Keratinocyte (primary cell): ENCODE data around the gene SKA2. TPM values are rescaled to one million over a fixed set of nuclear protein-coding genes. Genes with fewer than 3 reads are reported as not detected.

Source experiments
- DNase-seq: peaks from one replicate; pipeline ENCODE4 v3.0.0-alpha.2; 2011; ENCODE audit warnings: low read depth, missing footprints, low spot score
- FAIRE-seq: peaks from 2 replicates; lab custom pipeline; 2011; peaks lifted over from hg19 to GRCh38; lab: Jason Lieb, UNC
- H2AFZ ChIP-seq: 2 replicates; pipeline ENCODE4 v1.6.0; 2012; ENCODE audit warnings: low read length, control low read depth, inconsistent platforms; ENCODE audit not compliant: control insufficient read depth
- H3K27ac ChIP-seq: 2 replicates; pipeline ENCODE4 v1.5.1; 2011; ENCODE audit warnings: low read length; ENCODE audit not compliant: control insufficient read depth, insufficient read depth
- H3K27me3 ChIP-seq: 3 replicates; pipeline ENCODE4 v1.6.0; 2011; ENCODE audit warnings: low read length; ENCODE audit not compliant: control insufficient read depth, insufficient read depth; ENCODE audit errors: extremely low read depth
- H3K36me3 ChIP-seq, 2 experiments: 2 replicates in 1 of 2; 3 replicates in 1 of 2; pipeline ENCODE4 v1.5.1; 2011; ENCODE audit warnings: low read length in 2 of 2, mild to moderate bottlenecking in 1 of 2; ENCODE audit not compliant: control insufficient read depth in 2 of 2, insufficient read depth in 2 of 2; ENCODE audit errors: extremely low read depth in 1 of 2
- H3K4me1 ChIP-seq: 3 replicates; pipeline ENCODE4 v1.5.1; 2011; ENCODE audit warnings: low read length; ENCODE audit not compliant: control insufficient read depth, insufficient read depth; ENCODE audit errors: extremely low read depth
- H3K4me2 ChIP-seq: 3 replicates; pipeline ENCODE4 v1.6.0; 2011; ENCODE audit warnings: low read depth, low read length; ENCODE audit not compliant: control insufficient read depth, insufficient read depth; ENCODE audit errors: extremely low read depth
- H3K4me3 ChIP-seq, 3 experiments: fragments of 200-600 bp in 1 of 3; sonication (generic) in 1 of 3; 2 replicates in 2 of 3; 3 replicates in 1 of 3; pipeline ENCODE4 v1.5.1; 2011 to 2016; ENCODE audit warnings: low read length in 3 of 3, mild to moderate bottlenecking in 3 of 3, control low read depth in 2 of 3, inconsistent platforms in 1 of 3, low read depth in 1 of 3, mixed read lengths in 1 of 3, mixed run types in 1 of 3, moderate library complexity in 1 of 3; ENCODE audit not compliant: control insufficient read depth in 2 of 3, insufficient read depth in 2 of 3; ENCODE audit errors: extremely low read depth in 1 of 3
- H3K79me2 ChIP-seq: 2 replicates; pipeline ENCODE4 v1.6.0; 2012; ENCODE audit warnings: low read length; ENCODE audit not compliant: control insufficient read depth, insufficient read depth
- H3K9ac ChIP-seq: 3 replicates; pipeline ENCODE4 v1.6.0; 2011; ENCODE audit warnings: low read length; ENCODE audit not compliant: control insufficient read depth, insufficient read depth; ENCODE audit errors: extremely low read depth
- H3K9me1 ChIP-seq: 3 replicates; pipeline ENCODE4 v1.6.0; 2011; ENCODE audit warnings: low read length; ENCODE audit not compliant: control insufficient read depth, insufficient read depth; ENCODE audit errors: extremely low read depth
- H3K9me3 ChIP-seq: 2 replicates; pipeline ENCODE4 v1.5.1; 2012; ENCODE audit warnings: low read depth, low read length; ENCODE audit not compliant: control insufficient read depth
- H4K20me1 ChIP-seq: 3 replicates; pipeline ENCODE4 v1.6.0; 2011; ENCODE audit warnings: low read length; ENCODE audit not compliant: control insufficient read depth, insufficient read depth; ENCODE audit errors: extremely low read depth
- EZH2 ChIP-seq: IDR thresholded peaks from one replicate; pipeline ENCODE4 v1.6.1; 2012; ENCODE audit warnings: inconsistent platforms, mild to moderate bottlenecking, low read length, moderate library complexity
- dilution Hi-C: fragments of 300-500 bp; cut with MboI; formaldehyde crosslinking; loops from one replicate; pipeline ENCODE4 v1.7.0; 2020; ENCODE audit warnings: low sequenced_read_pairs; ENCODE audit not compliant: extremely low pct_ligation_motif_present
- polyA plus RNA-seq, 5 experiments: library from polyadenylated mRNA; depleted of rRNA in 3 of 5; stranded (reverse) in 3 of 5; stranded (forward) in 1 of 5; unstranded in 1 of 5; fragments of >200 nt; gene quantifications; 1 replicate in 1 of 5; 2 replicates in 3 of 5; 3 replicates in 1 of 5; pipeline versions ENCODE4 v1.2.1 to v1.2.3, GENCODE V29; 2011 to 2012; ENCODE audit warnings: missing spikeins in 2 of 5, low read depth in 1 of 5, low replicate concordance in 1 of 5
- TF ChIP-seq, protein P1 (sequence below), 3 experiments: IDR thresholded peaks in 1 of 3; conservative IDR thresholded peaks in 1 of 3; optimal IDR thresholded peaks in 1 of 3; 2 replicates in 2 of 3; 3 replicates in 1 of 3; pipeline versions ENCODE3 to v1.5.1; 2011; ENCODE audit warnings: low read length in 3 of 3, mild to moderate bottlenecking in 3 of 3, moderate library complexity in 2 of 3, control low read depth in 1 of 3, inconsistent platforms in 1 of 3; ENCODE audit not compliant: insufficient read depth in 2 of 3; ENCODE audit errors: extremely low read depth in 1 of 3

The SKA2 gene
- polyA plus RNA-seq, 1 donor (not counting 4 experiments of a cell fraction or from before 2014, with no cell fraction given) = 52.8 TPM

DNA sequence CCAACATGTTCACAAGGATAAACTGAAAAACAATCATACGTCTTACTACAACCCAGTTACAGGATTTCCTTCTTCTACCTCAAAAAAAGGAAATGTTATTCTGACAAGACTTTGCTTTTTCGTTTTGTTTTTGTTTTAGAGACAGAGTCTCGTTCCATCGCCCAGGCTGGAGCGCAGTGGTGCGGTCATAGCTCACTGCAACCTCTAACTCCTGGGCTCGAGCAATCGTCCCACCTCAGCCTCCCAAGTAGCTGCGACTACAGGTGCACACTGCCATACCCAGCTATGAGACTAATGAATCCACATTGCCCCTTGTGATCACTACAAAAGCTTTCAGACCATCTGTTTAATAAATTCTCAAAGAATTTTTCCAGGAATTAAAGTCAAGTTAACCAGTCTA is 39.5 kb downstream of the SKA2 start:
- H4K20me1 ChIP-seq = no peaks in the 10 kb centered on the region
- no peak overlapping the region for H3K27ac ChIP-seq
- no peaks in the 10 kb centered on the region for H3K9me3 ChIP-seq
- no peak overlapping the region for H3K4me3 ChIP-seq
- peaks cover 3 to 13% of the 10 kb centered on the region in 2 experiments for H3K36me3 ChIP-seq
- H3K4me2 ChIP-seq = no peak overlapping the region
- no peaks in the 10 kb centered on the region for H3K4me1 ChIP-seq
- H3K9ac ChIP-seq = no peak overlapping the region
- DNase-seq = no peak
- no peak for FAIRE-seq
- H2AFZ ChIP-seq = no peak overlapping the region
- H3K27me3 ChIP-seq = no peaks in the 10 kb centered on the region
- TF ChIP-seq EZH2 = no peak
- TF ChIP-seq, protein P1, sequence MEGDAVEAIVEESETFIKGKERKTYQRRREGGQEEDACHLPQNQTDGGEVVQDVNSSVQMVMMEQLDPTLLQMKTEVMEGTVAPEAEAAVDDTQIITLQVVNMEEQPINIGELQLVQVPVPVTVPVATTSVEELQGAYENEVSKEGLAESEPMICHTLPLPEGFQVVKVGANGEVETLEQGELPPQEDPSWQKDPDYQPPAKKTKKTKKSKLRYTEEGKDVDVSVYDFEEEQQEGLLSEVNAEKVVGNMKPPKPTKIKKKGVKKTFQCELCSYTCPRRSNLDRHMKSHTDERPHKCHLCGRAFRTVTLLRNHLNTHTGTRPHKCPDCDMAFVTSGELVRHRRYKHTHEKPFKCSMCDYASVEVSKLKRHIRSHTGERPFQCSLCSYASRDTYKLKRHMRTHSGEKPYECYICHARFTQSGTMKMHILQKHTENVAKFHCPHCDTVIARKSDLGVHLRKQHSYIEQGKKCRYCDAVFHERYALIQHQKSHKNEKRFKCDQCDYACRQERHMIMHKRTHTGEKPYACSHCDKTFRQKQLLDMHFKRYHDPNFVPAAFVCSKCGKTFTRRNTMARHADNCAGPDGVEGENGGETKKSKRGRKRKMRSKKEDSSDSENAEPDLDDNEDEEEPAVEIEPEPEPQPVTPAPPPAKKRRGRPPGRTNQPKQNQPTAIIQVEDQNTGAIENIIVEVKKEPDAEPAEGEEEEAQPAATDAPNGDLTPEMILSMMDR (optimal IDR thresholded peaks at IDR 0.05 in 1 of 3, IDR thresholded peaks at IDR 0.05 in 1 of 3, conservative IDR thresholded peaks at IDR 0.05 in 1 of 3; ENCODE audit: extremely low read depth in 1 of 3, insufficient read depth in 2 of 3, low read length in 3 of 3) = no peak
- H3K79me2 ChIP-seq = peaks cover 18% of the 10 kb centered on the region
- dilution Hi-C loops = no loop called here
- H3K9me1 ChIP-seq = no peaks in the 10 kb centered on the region

DNA sequence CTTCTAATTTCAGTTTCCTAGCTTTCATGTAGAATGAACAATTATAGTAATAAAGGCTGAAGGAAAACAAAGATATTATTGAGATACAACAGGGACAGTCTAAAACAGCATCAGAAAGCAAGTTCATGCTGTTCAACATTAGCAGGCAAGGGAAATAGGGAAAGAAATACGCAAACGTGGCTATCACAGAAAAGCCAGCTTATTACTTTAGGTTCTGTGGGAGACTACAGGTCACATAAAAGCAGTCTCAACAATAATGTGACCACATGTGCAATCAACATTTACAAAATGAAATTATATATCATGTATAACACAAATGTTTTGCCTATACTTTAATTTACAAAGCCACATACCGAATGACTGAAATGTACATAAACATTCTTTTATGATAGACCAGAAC is 43.4 kb downstream of the SKA2 start:
- Histone ChIP-seq H3K27ac (no peak overlapping the region), H3K4me1 (no peaks in the 10 kb centered on the region), H2AFZ (no peak overlapping the region), H3K27me3 (no peaks in the 10 kb centered on the region), H3K4me2 (no peak overlapping the region), H3K9me1 (no peaks in the 10 kb centered on the region), H3K79me2 (peaks cover 14% of the 10 kb centered on the region), H3K36me3 (peaks cover 3 to 13% of the 10 kb centered on the region in 2 experiments), H3K9me3 (no peaks in the 10 kb centered on the region), H3K9ac (no peak overlapping the region), H3K4me3 (no peak overlapping the region), H4K20me1 (no peaks in the 10 kb centered on the region)
- dilution Hi-C loops = no loop called here
- FAIRE-seq (no peak), DNase-seq (no peak)
- TF ChIP-seq, protein P1 (optimal IDR thresholded peaks at IDR 0.05 in 1 of 3, IDR thresholded peaks at IDR 0.05 in 1 of 3, conservative IDR thresholded peaks at IDR 0.05 in 1 of 3; ENCODE audit: extremely low read depth in 1 of 3, insufficient read depth in 2 of 3, low read length in 3 of 3) = no peak
- no peak for TF ChIP-seq EZH2
